Right renal cortex interstitium (tissue), 3 donors: ENCODE measurements around the gene HEYL. TPM values are rescaled to one million over a fixed set of nuclear protein-coding genes. Genes with fewer than 3 reads are reported as not detected.

ENCODE experiments used
- DNase-seq, 3 donors: peaks; one replicate each; pipeline ENCODE4 v3.0.0-alpha.2; 2013; ENCODE audit warnings: low read depth in 3 of 3, low spot score in 2 of 3
- polyA plus RNA-seq, 3 donors: library from polyadenylated mRNA; unstranded; fragments of 120-200 nt; gene quantifications; one replicate each; pipeline ENCODE4 v1.2.1, GENCODE V29; 2013; ENCODE audit not compliant: insufficient read length in 3 of 3

HEYL gene
- polyA plus RNA-seq, 3 donors: 20.6 to 23.1 (median 22.9) TPM

GRCh38 chr1:39642796-39643195 lies 3.4 kb upstream of the HEYL start:
- no peak for DNase-seq

GRCh38 chr1:39640861-39641260 lies 1.4 kb upstream of the HEYL start:
- no peak for DNase-seq

GRCh38 chr1:39638965-39639304 lies 508 bp downstream of the HEYL start:
- DNase-seq: no peak

GRCh38 chr1:39637361-39637760 lies 2.1 kb downstream of the HEYL start:
- no peak for DNase-seq

GRCh38 chr1:39635871-39636210 lies 3.6 kb downstream of the HEYL start:
- DNase-seq: no peak

GRCh38 chr1:39635205-39635870 lies 4.1 kb downstream of the HEYL start:
- no peak for DNase-seq

GRCh38 chr1:39633422-39633821 lies 6.0 kb downstream of the HEYL start:
- DNase-seq: no peak

- DNase-seq: no peak
Observed at GRCh38 chr1:39632682-39633417, 6.6 kb downstream of the HEYL start.

GRCh38 chr1:39632323-39632681 lies 7.1 kb downstream of the HEYL start:
- no peak for DNase-seq

- no peak for DNase-seq
Observed at GRCh38 chr1:39631361-39632322, 7.8 kb downstream of the HEYL start.

GRCh38 chr1:39628807-39629350 lies 10.6 kb downstream of the HEYL start:
- no peak for DNase-seq

- DNase-seq: no peak
Observed at GRCh38 chr1:39626646-39627045, 12.8 kb downstream of the HEYL start.

GRCh38 chr1:39625462-39626273 lies 13.8 kb downstream of the HEYL start:
- DNase-seq: no peak

- no peak for DNase-seq
Observed at GRCh38 chr1:39625009-39625408, 14.4 kb downstream of the HEYL start.

- DNase-seq: no peak
Observed at GRCh38 chr1:39623053-39623452, 16.4 kb downstream of the HEYL start.

GRCh38 chr1:39622427-39622826 lies 17.0 kb downstream of the HEYL start:
- no peak for DNase-seq

- no peak for DNase-seq
Observed at GRCh38 chr1:39620659-39621165, 18.7 kb downstream of the HEYL start.

- no peak for DNase-seq
Observed at GRCh38 chr1:39617488-39618049, 21.9 kb downstream of the HEYL start.

- no peak for DNase-seq
Observed at GRCh38 chr1:39615086-39615673, 24.3 kb downstream of the HEYL start.

- no peak for DNase-seq
Observed at GRCh38 chr1:39614488-39614887, 25.0 kb downstream of the HEYL start.
